Endodermal cell (in vitro differentiated cells): ENCODE measurements around the gene CHST11. TPM values are rescaled to one million over a fixed set of nuclear protein-coding genes. Genes with fewer than 3 reads are reported as not detected.

Experiments used
- DNase-seq: peaks from one replicate; pipeline ENCODE4 v3.0.0-alpha.2; 2017
- H3K27ac ChIP-seq: 2 replicates; pipeline ENCODE4 v1.5.1; 2013; ENCODE audit warnings: mild to moderate bottlenecking, low read depth, low read length, moderate library complexity
- H3K27me3 ChIP-seq: 2 replicates; pipeline ENCODE4 v1.6.1; 2013; ENCODE audit warnings: mild to moderate bottlenecking, low read length, moderate library complexity; ENCODE audit not compliant: insufficient read depth, control insufficient read depth, poor library complexity, severe bottlenecking
- H3K36me3 ChIP-seq: 2 replicates; pipeline ENCODE4 v1.7.0; 2013; ENCODE audit warnings: mild to moderate bottlenecking, low read length, moderate library complexity; ENCODE audit not compliant: control insufficient read depth, insufficient read depth
- H3K4me1 ChIP-seq: one replicate; pipeline ENCODE4 v1.7.0; 2013; ENCODE audit warnings: low read length; ENCODE audit not compliant: control insufficient read depth, insufficient read depth
- H3K4me3 ChIP-seq: 2 replicates; pipeline ENCODE4 v1.5.1; 2013; ENCODE audit warnings: mild to moderate bottlenecking, low read length, moderate library complexity
- H3K9ac ChIP-seq: 2 replicates; pipeline ENCODE4 v1.6.1; 2013; ENCODE audit warnings: mild to moderate bottlenecking, low read length, moderate library complexity; ENCODE audit not compliant: poor library complexity, severe bottlenecking; ENCODE audit errors: extremely low read depth
- H3K9me3 ChIP-seq: 2 replicates; pipeline ENCODE4 v1.6.1; 2013; ENCODE audit warnings: mild to moderate bottlenecking, low read length, moderate library complexity; ENCODE audit not compliant: control insufficient read depth
- H3K27ac Mint-ChIP-seq: 2 replicates; pipeline ENCODE4 v1.8.0; 2020; ENCODE audit warnings: mixed read lengths
- H3K27me3 Mint-ChIP-seq: 2 replicates; pipeline ENCODE4 v1.8.0; 2021; ENCODE audit warnings: mild to moderate bottlenecking, mixed read lengths; ENCODE audit not compliant: insufficient read depth
- H3K36me3 Mint-ChIP-seq: 2 replicates; pipeline ENCODE4 v1.8.0; 2020; ENCODE audit warnings: low read depth, mixed read lengths
- H3K4me1 Mint-ChIP-seq: 2 replicates; pipeline ENCODE4 v1.8.0; 2020; ENCODE audit warnings: mixed read lengths
- H3K4me3 Mint-ChIP-seq: 2 replicates; pipeline ENCODE4 v1.8.0; 2020; ENCODE audit warnings: mild to moderate bottlenecking, moderate library complexity, mixed read lengths
- H3K9me3 Mint-ChIP-seq: 2 replicates; pipeline ENCODE4 v1.8.0; 2020; ENCODE audit warnings: mild to moderate bottlenecking, mixed read lengths
- WGBS, 2 experiments: methylation state at CpG; one replicate each; pipeline versions ENCODE4 v1.1.5 to v1.1.7; 2013; ENCODE audit warnings: missing lambda C conversion rate in 2 of 2, mixed read lengths in 1 of 2; ENCODE audit not compliant: insufficient coverage in 1 of 2, insufficient read length in 1 of 2; 5-methylcytosine and 5-hydroxymethylcytosine counted together
- total RNA-seq, 2 donors: library from RNA; stranded (reverse); fragmentation: NEBNext Ultra II Directional in 1 of 2; extraction: Animal tissue kit (Norgen Biotek cat#: 25700) in 1 of 2; gene quantifications; 2 replicates in 1 of 2; 3 replicates in 1 of 2; pipeline ENCODE4 v1.2.1, GENCODE V29; 2021
- TF ChIP-seq, protein P1 (sequence below): fragments of 200-600 bp; sonication (generic); conservative IDR thresholded peaks from 2 replicates; pipeline ENCODE4 v1.5.0; 2021; ENCODE audit warnings: antibody characterized with exemption, mild to moderate bottlenecking

Gene CHST11
- total RNA-seq, 2 donors from 2014 or later = 30.7 to 36.2 TPM

- DNase-seq = no peak
- no peaks in the 10 kb centered on the region for H3K4me1 ChIP-seq
- WGBS, 2 experiments = 87 to 91% methylated on average over 4 to 5 of the region's 5 CpGs
- Mint-ChIP-seq H3K4me1 (peaks cover 17% of the 10 kb centered on the region), H3K4me3 (no peak overlapping the region), H3K9me3 (peaks cover 10% of the 10 kb centered on the region), H3K27ac (no peak overlapping the region), H3K27me3 (no peaks in the 10 kb centered on the region), H3K36me3 (peaks cover 13% of the 10 kb centered on the region)
- H3K27me3 ChIP-seq = no peaks in the 10 kb centered on the region
- no peak overlapping the region for H3K4me3 ChIP-seq
- no peaks in the 10 kb centered on the region for H3K36me3 ChIP-seq
- no peak overlapping the region for H3K27ac ChIP-seq
- no peak overlapping the region for H3K9ac ChIP-seq
- H3K9me3 ChIP-seq = peaks cover 15% of the 10 kb centered on the region
- TF ChIP-seq, protein P1, sequence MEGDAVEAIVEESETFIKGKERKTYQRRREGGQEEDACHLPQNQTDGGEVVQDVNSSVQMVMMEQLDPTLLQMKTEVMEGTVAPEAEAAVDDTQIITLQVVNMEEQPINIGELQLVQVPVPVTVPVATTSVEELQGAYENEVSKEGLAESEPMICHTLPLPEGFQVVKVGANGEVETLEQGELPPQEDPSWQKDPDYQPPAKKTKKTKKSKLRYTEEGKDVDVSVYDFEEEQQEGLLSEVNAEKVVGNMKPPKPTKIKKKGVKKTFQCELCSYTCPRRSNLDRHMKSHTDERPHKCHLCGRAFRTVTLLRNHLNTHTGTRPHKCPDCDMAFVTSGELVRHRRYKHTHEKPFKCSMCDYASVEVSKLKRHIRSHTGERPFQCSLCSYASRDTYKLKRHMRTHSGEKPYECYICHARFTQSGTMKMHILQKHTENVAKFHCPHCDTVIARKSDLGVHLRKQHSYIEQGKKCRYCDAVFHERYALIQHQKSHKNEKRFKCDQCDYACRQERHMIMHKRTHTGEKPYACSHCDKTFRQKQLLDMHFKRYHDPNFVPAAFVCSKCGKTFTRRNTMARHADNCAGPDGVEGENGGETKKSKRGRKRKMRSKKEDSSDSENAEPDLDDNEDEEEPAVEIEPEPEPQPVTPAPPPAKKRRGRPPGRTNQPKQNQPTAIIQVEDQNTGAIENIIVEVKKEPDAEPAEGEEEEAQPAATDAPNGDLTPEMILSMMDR = no peak
Measured at GRCh38 chr12:104626069-104626837, 169.5 kb downstream of the CHST11 start.

GRCh38 chr12:104627231-104627989, 170.7 kb downstream of the CHST11 start:
- Histone ChIP-seq H3K9ac (no peak overlapping the region), H3K36me3 (no peaks in the 10 kb centered on the region), H3K4me1 (no peaks in the 10 kb centered on the region), H3K4me3 (no peak overlapping the region), H3K27me3 (no peaks in the 10 kb centered on the region), H3K27ac (no peak overlapping the region), H3K9me3 (peaks cover 4% of the 10 kb centered on the region)
- peaks cover 6% of the 10 kb centered on the region for H3K36me3 Mint-ChIP-seq
- TF ChIP-seq, protein P1 = no peak
- H3K9me3 Mint-ChIP-seq = no peaks in the 10 kb centered on the region
- DNase-seq = no peak
- H3K4me1 Mint-ChIP-seq = peaks cover 22% of the 10 kb centered on the region
- H3K27ac Mint-ChIP-seq = no peak overlapping the region
- no peaks in the 10 kb centered on the region for H3K27me3 Mint-ChIP-seq
- WGBS, 2 experiments = 79 to 94% methylated on average over 4 to 7 of the region's 7 CpGs
- no peak overlapping the region for H3K4me3 Mint-ChIP-seq

GRCh38 chr12:104627990-104628830, 171.5 kb downstream of the CHST11 start:
- 92 to 95% methylated on average over 14 to 16 of the region's 16 CpGs for WGBS, 2 experiments
- peaks cover 22% of the 10 kb centered on the region for H3K4me1 Mint-ChIP-seq
- Histone ChIP-seq H3K4me1 (no peaks in the 10 kb centered on the region), H3K9ac (no peak overlapping the region), H3K27ac (no peak overlapping the region), H3K9me3 (no peaks in the 10 kb centered on the region), H3K4me3 (no peak overlapping the region), H3K27me3 (no peaks in the 10 kb centered on the region), H3K36me3 (no peaks in the 10 kb centered on the region)
- H3K4me3 Mint-ChIP-seq = no peak overlapping the region
- peaks cover 2% of the 10 kb centered on the region for H3K36me3 Mint-ChIP-seq
- TF ChIP-seq, protein P1 = no peak
- no peaks in the 10 kb centered on the region for H3K9me3 Mint-ChIP-seq
- peak; percentile 44 for DNase-seq
- no peaks in the 10 kb centered on the region for H3K27me3 Mint-ChIP-seq
- no peak overlapping the region for H3K27ac Mint-ChIP-seq
